D721Med (cell line): ENCODE data around the gene GPC6.

Experiments used
- DNase-seq: peaks from one replicate; pipeline ENCODE4 v3.0.0; 2011; ENCODE audit warnings: low spot score; ENCODE audit not compliant: insufficient read length
- FAIRE-seq: peaks from 2 replicates; lab custom pipeline; 2011; peaks lifted over from hg19 to GRCh38; lab: Jason Lieb, UNC
- CTCF ChIP-seq: IDR thresholded peaks from 2 replicates; pipeline ENCODE4 v1.5.1; 2012; ENCODE audit warnings: mild to moderate bottlenecking, control low read depth; ENCODE audit not compliant: insufficient read depth; ENCODE audit errors: missing control alignments

GPC6 gene

GRCh38 chr13:94210816-94211215, 984.2 kb downstream of the GPC6 start:
- no peak for TF ChIP-seq CTCF
- DNase-seq: no peak
- no peak for FAIRE-seq

- FAIRE-seq (no peak), DNase-seq (no peak)
Observed at GRCh38 chr13:94212196-94212595, 985.6 kb downstream of the GPC6 start.

GRCh38 chr13:94214121-94214520, 987.5 kb downstream of the GPC6 start:
- no peak for TF ChIP-seq CTCF
- no peak for FAIRE-seq
- DNase-seq: no peak

More at GRCh38 chr13:94212196-94212595, 985.6 kb downstream of the GPC6 start:
- no peak for TF ChIP-seq CTCF

GRCh38 chr13:94214975-94215374, 988.4 kb downstream of the GPC6 start:
- TF ChIP-seq CTCF: no peak
- FAIRE-seq (no peak), DNase-seq (no peak)

- FAIRE-seq (no peak), DNase-seq (no peak)
- TF ChIP-seq CTCF: no peak
Observed at GRCh38 chr13:94216476-94216875, 989.9 kb downstream of the GPC6 start.

GRCh38 chr13:94217370-94217769, 990.8 kb downstream of the GPC6 start:
- TF ChIP-seq CTCF: no peak
- DNase-seq: no peak
- no peak for FAIRE-seq

GRCh38 chr13:94218537-94218936, 991.9 kb downstream of the GPC6 start:
- no peak for TF ChIP-seq CTCF
- FAIRE-seq (no peak), DNase-seq (no peak)
